Kidney tubule cell (primary cell): Measurements from ENCODE around the gene CLDN14.
A peak's percentile ranks its signal among the peaks of the same experiment; 100 is the strongest.

Experiments used
- DNase-seq: peaks from one replicate; pipeline ENCODE4 v3.0.0-alpha.2; 2018; ENCODE audit warnings: low spot score

The CLDN14 gene

GRCh38 chr21:36470294-36470693, 9.6 kb downstream of the CLDN14 start:
- no peak for DNase-seq

- no peak for DNase-seq
These were observed 13.8 kb downstream of the CLDN14 start for GRCh38 chr21:36466061-36466511.

- no peak for DNase-seq
These were observed 14.4 kb downstream of the CLDN14 start for GRCh38 chr21:36465478-36465877.

DNA sequence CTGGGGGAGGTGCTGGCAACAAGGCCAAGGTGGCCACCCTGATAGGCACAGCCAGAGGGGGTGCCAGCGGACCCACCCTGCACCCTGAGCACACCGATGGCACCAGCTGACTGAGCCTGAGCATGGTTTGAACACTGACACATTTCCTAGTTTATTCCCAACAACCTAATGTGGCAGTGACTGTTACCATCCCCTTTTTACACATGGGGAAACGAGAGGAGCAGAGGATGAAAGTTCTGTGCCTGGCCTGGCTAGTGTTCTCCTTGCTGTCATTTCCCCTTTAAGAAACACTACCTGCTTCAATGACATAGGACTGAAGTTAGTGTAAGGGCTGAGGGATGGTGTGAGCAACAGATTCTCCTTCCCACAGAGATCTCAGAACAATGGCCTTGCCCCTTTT, 15.3 kb downstream of the CLDN14 start:
- no peak for DNase-seq

- DNase-seq, result peak; percentile 61
These were observed 15.9 kb downstream of the CLDN14 start for GRCh38 chr21:36463991-36464390.

- DNase-seq, result no peak
These were observed 16.7 kb downstream of the CLDN14 start for GRCh38 chr21:36463204-36463603.

DNA sequence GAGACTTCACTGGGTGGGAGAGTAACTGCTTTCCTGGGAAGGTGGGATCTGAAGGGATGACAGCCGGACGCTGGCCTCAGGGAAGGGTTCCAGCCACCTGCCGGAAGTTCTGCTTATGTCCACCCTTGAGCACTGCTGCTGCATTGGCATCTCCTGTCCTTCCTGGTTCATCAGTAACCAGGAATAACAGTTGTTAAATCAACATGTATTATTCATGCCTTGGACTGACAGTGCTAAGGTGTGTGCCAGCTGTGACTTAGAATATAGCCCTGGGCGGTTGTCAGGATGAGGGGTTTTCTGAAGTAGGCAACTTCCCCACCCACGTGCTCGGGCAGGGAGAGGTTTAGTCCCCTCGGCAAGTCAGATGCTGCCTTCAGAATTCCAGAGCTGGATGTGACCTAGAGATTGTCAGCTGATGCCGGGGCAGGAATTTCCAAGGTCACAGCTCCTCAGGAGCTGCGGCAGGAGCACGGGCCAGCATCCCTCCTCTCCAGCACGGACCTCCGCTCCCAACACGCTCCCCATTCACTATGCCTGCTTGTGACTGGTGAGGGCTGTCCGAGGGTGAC, 17.9 kb downstream of the CLDN14 start:
- DNase-seq, result peak; percentile 91

- DNase-seq, result peak; percentile 26
These were observed 18.5 kb downstream of the CLDN14 start for GRCh38 chr21:36461277-36461917.

- DNase-seq, result no peak
These were observed 19.1 kb downstream of the CLDN14 start for GRCh38 chr21:36460866-36461265.

GRCh38 chr21:36459098-36459497, 20.8 kb downstream of the CLDN14 start:
- no peak for DNase-seq

- peak; percentile 61 for DNase-seq
These were observed 23.1 kb downstream of the CLDN14 start for GRCh38 chr21:36456729-36457414.

DNA sequence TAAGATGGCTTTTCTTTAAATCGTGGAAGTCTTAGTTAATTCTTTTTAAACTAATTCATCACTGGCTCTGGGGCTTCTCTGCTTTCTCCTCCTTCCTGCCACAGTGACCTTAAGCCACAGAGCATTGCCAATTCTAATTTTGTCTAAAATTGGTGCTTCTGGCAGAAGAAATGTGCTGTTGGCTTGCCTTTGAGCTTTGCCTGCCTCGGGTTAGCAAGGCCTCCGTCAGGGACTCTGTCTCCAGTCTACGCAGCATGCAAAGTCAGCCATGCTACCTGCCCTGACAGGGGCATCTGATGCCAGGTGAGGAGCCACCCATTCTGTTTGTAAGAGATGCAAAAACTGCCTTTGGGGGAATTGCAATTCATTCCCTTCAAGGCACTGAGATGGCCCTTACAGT, 25.2 kb downstream of the CLDN14 start:
- DNase-seq, result no peak

GRCh38 chr21:36454093-36454531, 25.8 kb downstream of the CLDN14 start:
- DNase-seq, result peak; percentile 73

DNA sequence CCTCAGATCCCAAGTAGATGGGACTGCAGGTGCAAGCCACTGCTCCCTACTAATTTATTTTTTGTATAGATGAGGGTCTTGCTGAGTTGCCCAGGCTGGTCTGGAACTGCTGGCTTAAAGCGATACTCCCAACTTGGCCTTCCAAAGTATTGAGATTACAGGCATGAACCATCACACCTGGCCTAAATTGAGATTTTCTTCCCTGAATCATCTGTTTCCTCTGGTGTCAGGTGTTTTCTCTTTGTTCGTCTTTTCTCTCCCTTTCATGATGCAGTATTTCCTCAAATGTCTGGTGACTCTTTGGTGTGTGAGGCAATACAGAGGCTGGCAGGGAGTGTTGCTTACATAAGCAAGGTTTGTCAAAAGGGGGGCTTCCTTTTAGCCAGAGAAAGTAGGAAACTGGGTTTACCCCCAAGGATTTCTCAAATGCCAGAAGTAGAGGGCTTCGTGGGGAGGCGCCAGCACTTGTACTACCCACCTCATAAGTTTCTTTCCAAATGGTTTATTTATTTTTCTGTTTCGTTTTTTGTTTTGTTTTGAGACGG, 27.6 kb downstream of the CLDN14 start:
- DNase-seq, result peak; percentile 29

DNA sequence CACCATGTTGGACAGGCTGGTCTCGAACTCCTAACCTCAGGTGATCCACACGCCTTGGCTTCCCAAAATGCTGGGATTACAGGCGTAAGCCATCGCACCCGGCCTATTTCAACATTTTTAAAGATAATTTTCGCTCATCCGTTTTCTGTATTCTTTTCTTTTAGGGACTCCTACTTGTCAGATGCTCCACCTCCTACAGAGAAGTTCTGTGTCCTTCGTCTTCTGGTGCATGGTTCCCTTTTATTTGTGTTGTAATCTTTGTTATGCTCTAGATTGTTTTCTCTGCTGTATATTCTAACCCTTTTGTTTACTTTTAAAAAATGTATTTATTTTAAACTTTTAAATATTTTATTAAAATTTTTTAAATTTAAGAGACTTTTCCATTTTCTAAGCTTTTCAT, 28.4 kb downstream of the CLDN14 start:
- no peak for DNase-seq

DNA sequence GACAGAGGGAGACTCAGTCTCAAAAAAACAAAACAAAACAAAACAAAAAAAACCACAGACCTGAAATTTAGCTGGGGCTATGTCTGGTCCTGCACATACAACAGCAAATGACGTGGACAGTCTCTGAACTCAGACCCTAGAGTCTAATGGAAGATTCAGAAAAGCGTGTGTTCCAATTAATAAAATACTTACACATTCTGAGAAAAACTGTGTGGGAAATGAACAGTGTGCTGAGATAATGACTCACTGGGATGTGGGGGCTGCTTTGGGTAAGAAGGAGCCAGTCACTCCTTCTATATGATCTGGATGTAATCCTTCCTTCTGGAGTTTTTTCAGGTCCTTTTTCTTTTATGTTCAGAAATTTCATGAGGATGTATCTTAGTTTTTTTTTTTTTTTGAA, 29.4 kb downstream of the CLDN14 start:
- no peak for DNase-seq

- no peak for DNase-seq
These were observed 33.6 kb downstream of the CLDN14 start for GRCh38 chr21:36446301-36446700.

- no peak for DNase-seq
These were observed 38.2 kb downstream of the CLDN14 start for GRCh38 chr21:36441715-36442114.

DNA sequence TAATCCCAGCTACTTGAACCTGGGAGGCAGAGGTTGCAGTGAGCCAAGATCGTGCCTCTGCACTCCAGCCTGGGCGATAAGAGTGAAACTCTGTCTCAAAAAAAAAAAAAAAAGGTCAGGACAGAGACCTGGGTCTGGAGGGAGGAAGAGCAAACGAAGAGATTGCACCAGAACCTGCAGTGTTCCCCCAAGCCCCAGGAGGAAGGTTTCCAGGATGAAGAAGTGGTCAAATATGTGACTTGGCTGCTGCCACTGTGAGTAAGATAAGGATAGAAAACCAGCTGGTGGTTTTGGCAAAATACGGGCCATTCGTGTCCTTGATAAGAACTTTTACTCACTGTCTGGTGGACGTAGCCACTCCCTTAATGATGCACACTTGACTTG, 42.2 kb downstream of the CLDN14 start:
- DNase-seq, result peak; percentile 46

- no peak for DNase-seq
These were observed 42.8 kb downstream of the CLDN14 start for GRCh38 chr21:36436829-36437744.

DNA sequence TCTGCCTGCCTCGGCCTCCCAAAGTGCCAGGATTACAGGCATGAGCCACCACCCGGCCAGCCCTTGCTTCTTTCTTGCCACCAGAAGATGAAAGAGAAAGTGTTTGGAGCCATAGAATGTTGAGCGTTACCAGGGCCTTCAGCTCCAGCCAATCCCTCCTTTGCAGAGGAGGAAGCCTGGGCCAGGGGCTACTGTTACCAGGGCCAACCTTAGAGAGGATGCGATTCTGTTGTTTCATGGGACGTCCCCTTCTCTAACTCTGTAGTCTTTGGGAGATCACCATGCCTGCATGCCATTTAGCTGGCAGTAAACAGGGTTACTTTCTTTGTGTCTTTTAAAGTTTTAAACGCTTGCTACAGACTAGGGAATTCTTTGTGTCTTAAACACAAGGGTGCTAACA, 45.8 kb downstream of the CLDN14 start:
- DNase-seq, result no peak

GRCh38 chr21:36433059-36433709, 46.7 kb downstream of the CLDN14 start:
- peak; percentile 61 for DNase-seq
